GM12891 (cell line): Measurements from ENCODE around the gene SYNE1.

ENCODE experiments used
- DNase-seq: peaks from one replicate; pipeline ENCODE4 v3.0.0; 2011; ENCODE audit warnings: low spot score; ENCODE audit not compliant: insufficient read length
- FAIRE-seq: peaks from 2 replicates; lab custom pipeline; 2011; peaks lifted over from hg19 to GRCh38; lab: Jason Lieb, UNC
- PAX5 ChIP-seq: IDR thresholded peaks from 2 replicates; pipeline ENCODE4 v1.6.1; 2011; ENCODE audit warnings: low read length, moderate library complexity, mild to moderate bottlenecking; ENCODE audit not compliant: insufficient read depth, severe bottlenecking
- POLR2A ChIP-seq: IDR thresholded peaks from 2 replicates; pipeline ENCODE4 v1.6.1; 2011; ENCODE audit warnings: low read depth, low read length, control low read depth
- POLR2AphosphoS5 ChIP-seq: IDR thresholded peaks from 2 replicates; pipeline ENCODE4 v1.6.1; 2011; ENCODE audit warnings: low read depth, low read length, control low read depth
- POU2F2 ChIP-seq: IDR thresholded peaks from 2 replicates; pipeline ENCODE4 v1.6.1; 2011; ENCODE audit warnings: low read depth, mild to moderate bottlenecking, control low read depth, low read length, moderate library complexity
- SPI1 ChIP-seq: IDR thresholded peaks from 2 replicates; pipeline ENCODE4 v1.6.1; 2011; ENCODE audit warnings: low read depth, low read length, control low read depth
- TAF1 ChIP-seq: IDR thresholded peaks from 2 replicates; pipeline ENCODE4 v1.6.1; 2011; ENCODE audit warnings: low read depth, low read length, control low read depth

Gene SYNE1

GRCh38 chr6:152355166-152355565 lies 282.0 kb downstream of the SYNE1 start:
- DNase-seq = no peak
- no peak for FAIRE-seq
- TF ChIP-seq POLR2A = no peak
- no peak for TF ChIP-seq PAX5
- no peak for TF ChIP-seq TAF1
- TF ChIP-seq SPI1 = no peak
- no peak for TF ChIP-seq POU2F2
- no peak for TF ChIP-seq POLR2AphosphoS5

GRCh38 chr6:152353440-152353839 lies 283.7 kb downstream of the SYNE1 start:
- no peak for FAIRE-seq
- TF ChIP-seq TAF1 (no peak), PAX5 (no peak), POLR2A (no peak), POU2F2 (no peak), POLR2AphosphoS5 (no peak), SPI1 (no peak)
- no peak for DNase-seq

DNA sequence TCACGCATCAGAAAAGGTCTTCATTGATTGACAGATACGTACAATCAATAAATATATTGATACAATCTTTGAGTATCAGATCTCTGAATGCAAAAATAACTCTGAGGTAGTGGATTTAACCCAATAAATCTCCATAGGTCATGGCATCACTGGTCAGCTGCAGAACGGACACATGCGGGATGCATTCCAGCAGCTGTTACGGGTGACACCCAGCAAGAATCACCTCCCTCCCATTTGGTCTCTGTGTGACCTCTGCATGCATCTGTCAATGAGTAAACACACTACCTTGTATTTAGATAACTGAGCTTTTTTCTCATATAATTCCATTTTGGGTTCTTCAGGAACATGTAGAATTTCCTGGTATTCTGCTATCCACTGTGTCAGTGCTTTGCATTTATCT lies 285.4 kb downstream of the SYNE1 start:
- TF ChIP-seq POLR2AphosphoS5 (no peak), PAX5 (no peak)
- FAIRE-seq (no peak), DNase-seq (no peak)

DNA sequence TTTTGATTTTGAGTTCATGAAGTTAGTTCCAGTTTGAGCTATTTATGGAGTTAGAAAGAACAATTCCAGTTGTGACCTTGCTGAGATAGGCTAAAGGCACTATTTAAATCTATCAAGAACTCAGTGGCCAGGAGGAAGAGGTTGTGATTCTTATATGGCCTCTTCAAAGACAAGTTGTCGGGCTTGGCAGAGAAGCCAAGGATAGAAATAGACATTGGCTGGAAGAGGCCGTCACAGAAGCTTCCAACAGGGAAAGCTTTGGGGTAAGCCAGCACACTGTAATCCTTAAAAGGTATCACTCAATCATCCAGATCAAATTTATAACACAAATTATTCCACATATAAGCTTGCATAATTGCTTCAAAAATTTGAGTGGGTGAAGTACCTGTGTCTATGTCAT lies 286.1 kb downstream of the SYNE1 start:
- DNase-seq (no peak), FAIRE-seq (no peak)
- TF ChIP-seq POLR2A (no peak), POU2F2 (no peak), POLR2AphosphoS5 (no peak), TAF1 (no peak), SPI1 (no peak), PAX5 (no peak)

DNA sequence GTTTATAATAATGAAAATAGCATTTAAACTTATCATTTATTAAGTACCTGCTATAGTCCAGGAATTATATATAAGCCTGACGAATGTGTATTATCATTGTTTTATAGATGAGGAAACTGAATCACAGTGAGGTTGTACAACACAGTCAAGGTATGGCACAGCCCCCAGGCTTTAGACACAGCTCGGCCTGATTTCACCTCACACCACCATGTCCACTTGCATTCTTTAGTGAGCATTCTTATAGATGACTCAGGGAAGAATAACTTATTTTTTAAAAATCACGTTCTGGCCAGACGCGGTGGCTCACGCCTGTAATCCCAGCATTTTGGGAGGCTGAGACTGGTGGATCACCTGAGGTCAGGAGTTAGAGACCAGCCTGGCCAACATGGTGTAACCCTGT lies 289.0 kb downstream of the SYNE1 start:
- FAIRE-seq (no peak), DNase-seq (no peak)
- TF ChIP-seq POLR2AphosphoS5 = no peak
- TF ChIP-seq PAX5 = no peak

DNA sequence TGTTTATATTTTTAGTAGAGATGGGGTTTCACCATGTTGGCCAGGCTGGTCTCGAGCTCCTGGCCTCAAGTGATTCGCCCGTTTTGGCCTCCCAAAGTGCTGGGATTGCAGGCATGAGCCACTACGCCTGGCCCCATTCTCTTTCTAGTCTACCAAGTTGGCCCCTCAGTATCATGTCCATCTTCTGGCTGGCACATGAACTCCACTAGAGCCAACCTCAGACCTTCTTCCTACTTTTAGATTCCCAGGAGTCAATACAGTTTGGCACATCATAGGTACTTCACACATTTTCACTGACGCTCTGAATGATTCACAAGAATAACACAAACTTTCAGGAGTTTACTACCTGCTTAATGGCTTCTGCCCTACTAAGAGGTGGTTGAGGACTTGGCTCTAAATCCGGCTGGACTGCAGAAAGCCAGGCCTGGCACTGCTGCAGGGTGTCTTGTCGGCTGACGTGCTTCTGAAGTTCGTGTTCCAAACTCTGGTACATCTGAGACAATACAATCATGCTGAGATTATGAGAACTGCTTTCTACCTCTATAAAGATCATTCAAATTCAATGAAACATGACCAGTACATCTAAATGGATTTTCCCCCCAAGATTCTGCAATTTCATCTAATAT lies 293.3 kb downstream of the SYNE1 start:
- FAIRE-seq (no peak), DNase-seq (no peak)
- TF ChIP-seq TAF1 (no peak), PAX5 (no peak), POLR2A (no peak), POU2F2 (no peak), SPI1 (no peak), POLR2AphosphoS5 (no peak)

DNA sequence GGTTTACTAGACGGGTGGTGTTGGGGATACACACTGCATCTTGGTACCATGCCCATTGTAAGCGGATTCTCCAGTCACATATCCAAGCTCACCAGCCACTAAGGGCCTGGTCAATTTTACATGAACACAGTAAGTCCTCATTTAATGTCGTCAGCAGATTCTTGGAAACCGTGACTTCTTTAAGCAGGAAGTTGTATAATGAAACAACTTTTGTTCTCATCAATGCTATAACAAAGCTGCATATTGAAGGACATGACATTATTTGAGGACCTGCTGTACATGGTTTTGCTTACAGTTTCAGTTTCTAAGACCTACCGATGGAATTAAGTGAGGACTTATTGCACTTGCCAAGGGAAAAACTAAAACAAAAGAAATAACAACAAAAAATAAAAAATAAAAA lies 295.6 kb downstream of the SYNE1 start:
- TF ChIP-seq SPI1 = no peak
- no peak for TF ChIP-seq POLR2AphosphoS5
- no peak for TF ChIP-seq POU2F2
- TF ChIP-seq TAF1 = no peak
- DNase-seq = no peak
- FAIRE-seq = no peak

GRCh38 chr6:152338335-152339125 lies 298.6 kb downstream of the SYNE1 start:
- TF ChIP-seq TAF1 = no peak
- DNase-seq (peak; percentile 12), FAIRE-seq (peak; percentile 85)

- TF ChIP-seq POU2F2 (no peak), PAX5 (no peak), SPI1 (no peak), POLR2A (no peak), TAF1 (no peak), POLR2AphosphoS5 (no peak)
- DNase-seq = no peak
- no peak for FAIRE-seq
These were observed 302.6 kb downstream of the SYNE1 start for GRCh38 chr6:152334555-152334954.

DNA sequence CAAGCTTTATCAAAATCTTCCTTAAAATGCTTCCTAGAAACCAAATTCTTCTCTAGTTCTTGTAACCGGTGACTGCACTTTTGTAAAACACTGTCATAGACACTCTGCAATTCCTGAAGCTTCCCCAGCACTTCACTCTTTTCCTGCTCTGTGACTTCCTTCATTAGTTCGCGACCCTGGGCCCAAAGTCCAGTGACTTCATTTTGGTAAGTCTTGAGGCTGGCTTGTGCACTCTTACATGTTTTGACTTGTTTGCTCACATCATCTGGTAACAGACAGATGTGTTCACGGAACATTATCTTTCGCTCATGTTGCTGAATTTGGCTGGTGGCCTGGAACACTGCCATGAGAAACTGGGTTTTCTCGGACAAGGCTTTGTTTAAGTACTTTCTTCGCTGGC lies 306.2 kb downstream of the SYNE1 start:
- DNase-seq (no peak), FAIRE-seq (no peak)
- TF ChIP-seq SPI1 = no peak
- TF ChIP-seq POU2F2 = no peak
- no peak for TF ChIP-seq POLR2AphosphoS5
- no peak for TF ChIP-seq TAF1
- no peak for TF ChIP-seq POLR2A
- no peak for TF ChIP-seq PAX5
